ENCODE data around the gene DLGAP5.
A peak's percentile ranks its signal among the peaks of the same experiment; 100 is the strongest.

DLGAP5 gene

GRCh38 chr14:55180006-55180405 lies 11.4 kb downstream of the DLGAP5 start:
- no peak for TF ChIP-seq ZFX (IDR thresholded peaks at IDR 0.05)
- no peak for TF ChIP-seq CTCF (conservative IDR thresholded peaks at IDR 0.05)
- no peak overlapping the region for H3K27ac ChIP-seq

GRCh38 chr14:55170526-55170925 lies 20.9 kb downstream of the DLGAP5 start:
- H3K27ac ChIP-seq = no peak overlapping the region
- TF ChIP-seq ZFX (IDR thresholded peaks at IDR 0.05) = no peak
- TF ChIP-seq CTCF (conservative IDR thresholded peaks at IDR 0.05) = no peak

GRCh38 chr14:55160989-55161388 lies 30.4 kb downstream of the DLGAP5 start:
- TF ChIP-seq ZFX (IDR thresholded peaks at IDR 0.05) = no peak
- peak; percentile 76 for TF ChIP-seq CTCF (conservative IDR thresholded peaks at IDR 0.05)
- H3K27ac ChIP-seq = no peak overlapping the region

GRCh38 chr14:55158412-55158811 lies 33.0 kb downstream of the DLGAP5 start:
- H3K27ac ChIP-seq = no peak overlapping the region
- TF ChIP-seq CTCF (conservative IDR thresholded peaks at IDR 0.05) (no peak), ZFX (IDR thresholded peaks at IDR 0.05) (no peak)

GRCh38 chr14:55157080-55157479 lies 34.3 kb downstream of the DLGAP5 start:
- no peak overlapping the region for H3K27ac ChIP-seq
- TF ChIP-seq CTCF (conservative IDR thresholded peaks at IDR 0.05) (no peak), ZFX (IDR thresholded peaks at IDR 0.05) (no peak)

GRCh38 chr14:55153951-55154350 lies 37.4 kb downstream of the DLGAP5 start:
- H3K27ac ChIP-seq = no peak overlapping the region
- TF ChIP-seq ZFX (IDR thresholded peaks at IDR 0.05) (no peak), CTCF (conservative IDR thresholded peaks at IDR 0.05) (no peak)

- no peak overlapping the region for H3K27ac ChIP-seq
Observed at GRCh38 chr14:55152052-55152753, 39.2 kb downstream of the DLGAP5 start.

More at GRCh38 chr14:55152052-55152753, 39.2 kb downstream of the DLGAP5 start:
- TF ChIP-seq CTCF (conservative IDR thresholded peaks at IDR 0.05) = no peak
- no peak for TF ChIP-seq ZFX (IDR thresholded peaks at IDR 0.05)
